ENCODE measurements around the gene PRDM16.

The PRDM16 gene

GRCh38 chr1:3135073-3135702, 66.2 kb downstream of the PRDM16 start:
- DNase-seq (ENCODE audit: low read depth) = no peak
- H3K4me3 ChIP-seq (ENCODE audit: low read depth, low read length) = no peak overlapping the region
- TF ChIP-seq CTCF (IDR thresholded peaks at IDR 0.05; ENCODE audit: low read depth, low read length) (no peak), MYC (IDR thresholded peaks at IDR 0.05; ENCODE audit: low read depth, low read length) (no peak), POLR2A (IDR thresholded peaks at IDR 0.05; ENCODE audit: extremely low read depth, insufficient read length) (no peak)
- TF ChIP-seq, protein P1, sequence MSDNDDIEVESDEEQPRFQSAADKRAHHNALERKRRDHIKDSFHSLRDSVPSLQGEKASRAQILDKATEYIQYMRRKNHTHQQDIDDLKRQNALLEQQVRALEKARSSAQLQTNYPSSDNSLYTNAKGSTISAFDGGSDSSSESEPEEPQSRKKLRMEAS (IDR thresholded peaks at IDR 0.05; ENCODE audit: low read depth, low read length) = no peak

DNA sequence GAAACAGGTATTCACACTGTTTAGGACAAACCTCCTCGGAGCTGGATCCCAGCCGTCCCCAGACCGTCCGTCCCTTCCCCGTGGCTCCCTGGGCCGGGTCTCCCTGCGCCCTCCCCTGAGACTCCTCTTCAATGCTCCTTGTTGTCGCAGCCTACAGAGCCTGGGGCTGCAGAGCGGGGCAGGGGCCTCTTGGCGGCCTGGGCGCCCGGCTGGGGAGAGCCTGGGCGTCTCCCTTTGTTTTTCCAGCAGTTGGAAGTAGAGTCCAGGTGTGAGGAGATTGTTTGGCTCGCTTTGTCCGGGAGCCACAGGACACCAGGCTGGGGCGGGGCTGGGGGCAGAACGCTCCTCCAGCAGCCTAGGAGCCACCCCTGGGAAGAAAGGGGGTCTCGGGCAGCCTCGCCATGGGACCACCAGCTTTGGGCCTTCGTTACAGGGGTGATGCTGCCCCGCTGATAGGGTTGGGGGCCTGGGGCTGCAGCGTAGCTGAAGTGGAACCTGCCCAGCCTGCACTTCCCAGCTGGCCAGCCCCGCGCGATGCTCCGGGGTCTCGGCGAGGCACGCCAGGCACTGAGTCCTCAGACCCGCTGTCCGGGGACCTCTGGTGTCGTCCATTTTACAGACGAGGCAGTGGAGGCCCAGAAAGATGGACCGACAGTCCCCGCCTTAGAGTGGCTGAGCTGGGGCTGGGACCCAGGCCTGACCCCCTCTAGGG, 66.9 kb downstream of the PRDM16 start:
- TF ChIP-seq POLR2A (IDR thresholded peaks at IDR 0.05; ENCODE audit: extremely low read depth, insufficient read length) (no peak), MYC (IDR thresholded peaks at IDR 0.05; ENCODE audit: low read depth, low read length) (no peak), CTCF (IDR thresholded peaks at IDR 0.05; ENCODE audit: low read depth, low read length) (no peak)
- TF ChIP-seq, protein P1 (IDR thresholded peaks at IDR 0.05; ENCODE audit: low read depth, low read length) = no peak
- H3K4me3 ChIP-seq (ENCODE audit: low read depth, low read length) = no peak overlapping the region
- no peak for DNase-seq (ENCODE audit: low read depth)

GRCh38 chr1:3136532-3136931, 67.5 kb downstream of the PRDM16 start:
- H3K4me3 ChIP-seq (ENCODE audit: low read depth, low read length) = no peak overlapping the region
- DNase-seq (ENCODE audit: low read depth) = no peak
- TF ChIP-seq, protein P1 (IDR thresholded peaks at IDR 0.05; ENCODE audit: low read depth, low read length) = no peak
- no peak for TF ChIP-seq POLR2A (IDR thresholded peaks at IDR 0.05; ENCODE audit: extremely low read depth, insufficient read length)
- TF ChIP-seq CTCF (IDR thresholded peaks at IDR 0.05; ENCODE audit: low read depth, low read length) = no peak
- TF ChIP-seq MYC (IDR thresholded peaks at IDR 0.05; ENCODE audit: low read depth, low read length) = no peak

DNA sequence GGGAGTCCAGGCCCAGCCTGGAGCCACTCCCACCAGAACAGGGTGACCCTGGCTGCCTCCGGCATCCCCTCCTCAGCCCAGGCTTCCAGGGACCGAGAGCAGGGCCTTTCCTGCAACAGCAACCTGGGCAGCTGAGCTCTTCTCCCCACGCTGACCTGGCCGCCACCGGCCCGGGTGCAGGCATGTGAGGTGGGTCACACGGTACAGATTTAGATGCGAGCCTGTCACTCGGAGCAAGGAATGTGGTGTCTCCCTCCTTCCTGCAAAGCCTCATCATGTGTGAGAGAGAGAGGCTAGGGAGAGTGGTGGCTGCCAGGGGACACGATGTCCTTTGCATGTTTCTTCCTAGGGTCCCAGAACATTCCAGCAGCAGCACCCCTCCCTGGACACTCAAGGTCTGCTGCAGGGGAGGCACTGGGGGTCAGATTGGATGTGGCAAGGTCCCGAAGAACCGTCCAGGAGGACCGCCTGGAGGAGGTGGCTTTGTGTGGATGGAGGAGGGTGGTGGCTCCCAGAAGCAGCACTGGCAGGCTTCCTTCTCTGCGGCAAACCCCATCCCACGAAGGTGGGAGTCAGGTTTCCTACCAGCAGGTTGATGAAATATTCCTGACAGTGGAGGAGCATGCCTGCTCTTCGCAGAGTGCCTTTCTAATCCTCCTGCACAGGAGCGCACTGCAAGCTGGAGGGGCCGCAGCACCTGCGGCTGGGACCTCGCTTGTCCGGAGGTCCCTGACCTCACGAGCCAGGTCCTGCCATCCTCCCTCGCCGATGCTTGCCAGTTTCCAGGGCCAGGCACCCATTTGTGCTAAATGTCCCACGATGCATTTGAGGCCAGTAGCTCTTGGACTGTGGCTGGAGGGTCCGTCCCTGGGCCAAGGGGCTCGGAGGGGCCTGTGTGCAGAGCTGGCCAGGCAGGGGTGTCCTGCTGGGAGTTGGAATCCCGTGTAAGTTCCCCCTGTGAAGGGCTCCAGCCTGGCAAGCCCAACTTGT, 68.4 kb downstream of the PRDM16 start:
- no peak for DNase-seq (ENCODE audit: low read depth)
- H3K4me3 ChIP-seq (ENCODE audit: low read depth, low read length) = no peak overlapping the region
- no peak for TF ChIP-seq CTCF (IDR thresholded peaks at IDR 0.05; ENCODE audit: low read depth, low read length)
- TF ChIP-seq, protein P1 (IDR thresholded peaks at IDR 0.05; ENCODE audit: low read depth, low read length) = no peak
- TF ChIP-seq POLR2A (IDR thresholded peaks at IDR 0.05; ENCODE audit: extremely low read depth, insufficient read length) = no peak
- TF ChIP-seq MYC (IDR thresholded peaks at IDR 0.05; ENCODE audit: low read depth, low read length) = no peak

GRCh38 chr1:3138623-3139151, 69.7 kb downstream of the PRDM16 start:
- DNase-seq (ENCODE audit: low read depth) = no peak
- no peak overlapping the region for H3K4me3 ChIP-seq (ENCODE audit: low read depth, low read length)
- TF ChIP-seq, protein P1 (IDR thresholded peaks at IDR 0.05; ENCODE audit: low read depth, low read length) = no peak
- no peak for TF ChIP-seq CTCF (IDR thresholded peaks at IDR 0.05; ENCODE audit: low read depth, low read length)
- no peak for TF ChIP-seq POLR2A (IDR thresholded peaks at IDR 0.05; ENCODE audit: extremely low read depth, insufficient read length)
- no peak for TF ChIP-seq MYC (IDR thresholded peaks at IDR 0.05; ENCODE audit: low read depth, low read length)
